ENCODE results near the gene CD180. TPM values are rescaled to one million over a fixed set of nuclear protein-coding genes. Genes with fewer than 3 reads are reported as not detected.

CD180 gene
- total RNA-seq, 1 donor from 2014 or later, result not detected

GRCh38 chr5:67149057-67149950 lies 47.3 kb downstream of the CD180 start:
- TF ChIP-seq CTCF (IDR thresholded peaks at IDR 0.05; ENCODE audit: partially characterized antibody, unreplicated experiment), result no peak
- Mint-ChIP-seq H3K27ac (ENCODE audit: unreplicated experiment) (no peak overlapping the region), H3K36me3 (ENCODE audit: unreplicated experiment) (no peaks in the 10 kb centered on the region), H3K9me3 (ENCODE audit: unreplicated experiment) (no peaks in the 10 kb centered on the region), H3K4me1 (ENCODE audit: low read depth, unreplicated experiment) (peaks cover 7% of the 10 kb centered on the region), H3K4me3 (ENCODE audit: unreplicated experiment) (no peak overlapping the region), H3K27me3 (ENCODE audit: unreplicated experiment) (no peaks in the 10 kb centered on the region)
- DNase-seq, result no peak

DNA sequence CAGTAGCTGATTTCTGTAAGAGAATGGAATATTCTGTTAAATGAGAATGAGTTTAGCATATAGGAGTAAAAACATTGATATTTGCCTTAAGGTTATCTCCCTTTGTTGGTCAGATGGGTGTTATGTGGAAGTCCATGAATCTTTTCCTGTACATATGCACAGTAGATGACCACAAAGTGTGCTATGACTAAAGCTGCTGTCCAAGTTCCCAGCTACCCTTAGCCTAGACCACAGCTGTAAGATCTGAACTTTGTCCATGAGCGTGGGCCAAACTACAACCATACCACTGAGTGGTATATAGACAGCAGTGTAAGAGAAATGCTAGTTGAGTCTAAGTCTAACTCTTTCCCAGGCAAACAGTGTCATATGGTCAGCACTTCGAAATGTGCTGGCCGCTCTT lies 48.8 kb downstream of the CD180 start:
- H3K27ac Mint-ChIP-seq (ENCODE audit: unreplicated experiment), result no peak overlapping the region
- no peak for DNase-seq

GRCh38 chr5:67146981-67147380 lies 49.6 kb downstream of the CD180 start:
- H3K4me3 Mint-ChIP-seq (ENCODE audit: unreplicated experiment), result no peak overlapping the region
- no peaks in the 10 kb centered on the region for H3K9me3 Mint-ChIP-seq (ENCODE audit: unreplicated experiment)
- peaks cover 7% of the 10 kb centered on the region for H3K4me1 Mint-ChIP-seq (ENCODE audit: low read depth, unreplicated experiment)
- no peak for TF ChIP-seq CTCF (IDR thresholded peaks at IDR 0.05; ENCODE audit: partially characterized antibody, unreplicated experiment)
- no peak overlapping the region for H3K27ac Mint-ChIP-seq (ENCODE audit: unreplicated experiment)
- DNase-seq, result no peak
- no peaks in the 10 kb centered on the region for H3K36me3 Mint-ChIP-seq (ENCODE audit: unreplicated experiment)
- H3K27me3 Mint-ChIP-seq (ENCODE audit: unreplicated experiment), result no peaks in the 10 kb centered on the region

More for the DNA sequence above, 48.8 kb downstream of the CD180 start:
- Mint-ChIP-seq H3K9me3 (ENCODE audit: unreplicated experiment) (no peaks in the 10 kb centered on the region), H3K36me3 (ENCODE audit: unreplicated experiment) (no peaks in the 10 kb centered on the region), H3K4me1 (ENCODE audit: low read depth, unreplicated experiment) (peaks cover 7% of the 10 kb centered on the region), H3K27me3 (ENCODE audit: unreplicated experiment) (no peaks in the 10 kb centered on the region), H3K4me3 (ENCODE audit: unreplicated experiment) (no peak overlapping the region)
- no peak for TF ChIP-seq CTCF (IDR thresholded peaks at IDR 0.05; ENCODE audit: partially characterized antibody, unreplicated experiment)

DNA sequence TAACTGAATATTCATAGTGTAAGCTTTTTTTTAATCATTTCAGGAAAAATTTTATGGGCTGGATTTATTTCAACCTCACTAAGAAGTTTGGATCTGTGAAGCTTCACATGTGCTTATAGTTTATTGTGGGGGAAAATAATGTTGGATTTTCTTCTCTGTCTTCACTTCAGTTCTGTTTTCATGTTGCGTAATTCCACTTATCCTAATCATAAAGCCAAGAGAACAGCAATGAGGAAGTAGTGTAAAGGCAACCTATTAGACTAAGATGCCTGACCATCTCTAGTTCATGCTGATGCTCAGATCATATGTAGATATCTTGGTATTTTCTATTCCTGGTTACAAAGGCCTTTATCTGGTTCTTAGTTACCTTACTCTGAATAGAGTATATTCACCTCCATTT lies 50.0 kb downstream of the CD180 start:
- no peaks in the 10 kb centered on the region for H3K36me3 Mint-ChIP-seq (ENCODE audit: unreplicated experiment)
- no peaks in the 10 kb centered on the region for H3K9me3 Mint-ChIP-seq (ENCODE audit: unreplicated experiment)

More for the DNA sequence above, 50.0 kb downstream of the CD180 start:
- DNase-seq, result no peak
- Mint-ChIP-seq H3K27me3 (ENCODE audit: unreplicated experiment) (no peaks in the 10 kb centered on the region), H3K4me3 (ENCODE audit: unreplicated experiment) (no peak overlapping the region), H3K27ac (ENCODE audit: unreplicated experiment) (no peak overlapping the region), H3K4me1 (ENCODE audit: low read depth, unreplicated experiment) (peaks cover 7% of the 10 kb centered on the region)
- TF ChIP-seq CTCF (IDR thresholded peaks at IDR 0.05; ENCODE audit: partially characterized antibody, unreplicated experiment), result no peak
